ENCODE results near the gene CWC25. TPM values are rescaled to one million over a fixed set of nuclear protein-coding genes. Genes with fewer than 3 reads are reported as not detected.

Gene CWC25
- total and polyA plus RNA-seq, 9 of the 15 experiments (the other 6 are each of a cell fraction or from before 2014, with no cell fraction given) = 16.5 to 27.4 (median 23.0) TPM

DNA sequence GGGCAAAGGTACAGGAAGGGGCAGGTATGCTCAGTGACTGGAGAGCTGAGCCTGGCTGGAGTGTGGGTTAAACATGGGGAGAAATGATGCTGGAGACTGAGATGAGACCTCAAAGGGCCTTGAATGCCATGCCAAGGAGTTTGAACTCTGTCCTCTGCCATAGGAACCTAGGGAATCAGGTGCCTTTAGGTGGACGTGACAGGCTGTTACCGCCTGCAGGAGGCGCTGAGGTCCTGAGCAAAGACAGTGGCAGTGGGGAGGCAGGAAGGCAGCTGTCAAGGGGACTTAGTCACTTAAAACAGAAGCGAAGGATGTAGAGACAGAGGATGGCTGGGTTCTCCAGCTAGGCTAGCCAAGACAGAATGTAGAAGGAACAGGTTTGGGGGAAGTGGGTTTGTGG is 63.5 kb downstream of the CWC25 start (continued):
- TF ChIP-seq, protein P1, sequence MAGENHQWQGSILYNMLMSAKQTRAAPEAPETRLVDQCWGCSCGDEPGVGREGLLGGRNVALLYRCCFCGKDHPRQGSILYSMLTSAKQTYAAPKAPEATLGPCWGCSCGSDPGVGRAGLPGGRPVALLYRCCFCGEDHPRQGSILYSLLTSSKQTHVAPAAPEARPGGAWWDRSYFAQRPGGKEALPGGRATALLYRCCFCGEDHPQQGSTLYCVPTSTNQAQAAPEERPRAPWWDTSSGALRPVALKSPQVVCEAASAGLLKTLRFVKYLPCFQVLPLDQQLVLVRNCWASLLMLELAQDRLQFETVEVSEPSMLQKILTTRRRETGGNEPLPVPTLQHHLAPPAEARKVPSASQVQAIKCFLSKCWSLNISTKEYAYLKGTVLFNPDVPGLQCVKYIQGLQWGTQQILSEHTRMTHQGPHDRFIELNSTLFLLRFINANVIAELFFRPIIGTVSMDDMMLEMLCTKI (IDR thresholded peaks at IDR 0.05; ENCODE audit: partially characterized antibody) = no peak
- TF ChIP-seq MEF2D (tag; conservative IDR thresholded peaks at IDR 0.05; ENCODE audit: low read depth) (no peak), RB1 (IDR thresholded peaks at IDR 0.05; ENCODE audit: low read depth) (no peak), ZNF444 (CRISPR knock-in tag; IDR thresholded peaks at IDR 0.05) (no peak), NRF1 (conservative IDR thresholded peaks at IDR 0.05 in 1 of 2, IDR thresholded peaks at IDR 0.05 in 1 of 2) (no peak), SMARCA4 (IDR thresholded peaks at IDR 0.05) (no peak), TSHZ1 (CRISPR knock-in tag; IDR thresholded peaks at IDR 0.05) (no peak), CTCFL (IDR thresholded peaks at IDR 0.05; ENCODE audit: borderline replicate concordance, insufficient read depth, low read depth, low read length, poor library complexity, severe bottlenecking) (peak; percentile 10), ADNP (tag; IDR thresholded peaks at IDR 0.05) (no peak), IFI16 (CRISPR knock-in tag; IDR thresholded peaks at IDR 0.05) (no peak), NBN (IDR thresholded peaks at IDR 0.05; ENCODE audit: low read depth) (no peak), TAF1 (IDR thresholded peaks at IDR 0.05; ENCODE audit: control insufficient read depth, extremely low read depth, insufficient read depth, low read length, severe bottlenecking) (no peak), ZNF174 (CRISPR knock-in tag; IDR thresholded peaks at IDR 0.05) (no peak)
- TF ChIP-seq, protein P2, sequence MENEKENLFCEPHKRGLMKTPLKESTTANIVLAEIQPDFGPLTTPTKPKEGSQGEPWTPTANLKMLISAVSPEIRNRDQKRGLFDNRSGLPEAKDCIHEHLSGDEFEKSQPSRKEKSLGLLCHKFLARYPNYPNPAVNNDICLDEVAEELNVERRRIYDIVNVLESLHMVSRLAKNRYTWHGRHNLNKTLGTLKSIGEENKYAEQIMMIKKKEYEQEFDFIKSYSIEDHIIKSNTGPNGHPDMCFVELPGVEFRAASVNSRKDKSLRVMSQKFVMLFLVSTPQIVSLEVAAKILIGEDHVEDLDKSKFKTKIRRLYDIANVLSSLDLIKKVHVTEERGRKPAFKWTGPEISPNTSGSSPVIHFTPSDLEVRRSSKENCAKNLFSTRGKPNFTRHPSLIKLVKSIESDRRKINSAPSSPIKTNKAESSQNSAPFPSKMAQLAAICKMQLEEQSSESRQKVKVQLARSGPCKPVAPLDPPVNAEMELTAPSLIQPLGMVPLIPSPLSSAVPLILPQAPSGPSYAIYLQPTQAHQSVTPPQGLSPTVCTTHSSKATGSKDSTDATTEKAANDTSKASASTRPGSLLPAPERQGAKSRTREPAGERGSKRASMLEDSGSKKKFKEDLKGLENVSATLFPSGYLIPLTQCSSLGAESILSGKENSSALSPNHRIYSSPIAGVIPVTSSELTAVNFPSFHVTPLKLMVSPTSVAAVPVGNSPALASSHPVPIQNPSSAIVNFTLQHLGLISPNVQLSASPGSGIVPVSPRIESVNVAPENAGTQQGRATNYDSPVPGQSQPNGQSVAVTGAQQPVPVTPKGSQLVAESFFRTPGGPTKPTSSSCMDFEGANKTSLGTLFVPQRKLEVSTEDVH (IDR thresholded peaks at IDR 0.05; ENCODE audit: low read depth, partially characterized antibody) = no peak
- TF ChIP-seq, protein P3, sequence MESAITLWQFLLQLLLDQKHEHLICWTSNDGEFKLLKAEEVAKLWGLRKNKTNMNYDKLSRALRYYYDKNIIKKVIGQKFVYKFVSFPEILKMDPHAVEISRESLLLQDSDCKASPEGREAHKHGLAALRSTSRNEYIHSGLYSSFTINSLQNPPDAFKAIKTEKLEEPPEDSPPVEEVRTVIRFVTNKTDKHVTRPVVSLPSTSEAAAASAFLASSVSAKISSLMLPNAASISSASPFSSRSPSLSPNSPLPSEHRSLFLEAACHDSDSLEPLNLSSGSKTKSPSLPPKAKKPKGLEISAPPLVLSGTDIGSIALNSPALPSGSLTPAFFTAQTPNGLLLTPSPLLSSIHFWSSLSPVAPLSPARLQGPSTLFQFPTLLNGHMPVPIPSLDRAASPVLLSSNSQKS (CRISPR knock-in tag; IDR thresholded peaks at IDR 0.05) = no peak

Data from K562 (cell line).